CD4-positive, alpha-beta T cell treated with Interleukin-2 at 100 ng/mL for 4 hours (primary cell): Measurements from ENCODE around the gene TNPO3.
"Not testable (repeated sequence)": the region's sequence is repeated elsewhere in the genome, so short reads cannot be mapped to it uniquely, and the experiment has no call there.

ENCODE experiments used
- DNase-seq: peaks from one replicate; pipeline ENCODE4 v3.0.0-alpha.2; 2020; ENCODE audit warnings: low spot score

Gene TNPO3

DNA sequence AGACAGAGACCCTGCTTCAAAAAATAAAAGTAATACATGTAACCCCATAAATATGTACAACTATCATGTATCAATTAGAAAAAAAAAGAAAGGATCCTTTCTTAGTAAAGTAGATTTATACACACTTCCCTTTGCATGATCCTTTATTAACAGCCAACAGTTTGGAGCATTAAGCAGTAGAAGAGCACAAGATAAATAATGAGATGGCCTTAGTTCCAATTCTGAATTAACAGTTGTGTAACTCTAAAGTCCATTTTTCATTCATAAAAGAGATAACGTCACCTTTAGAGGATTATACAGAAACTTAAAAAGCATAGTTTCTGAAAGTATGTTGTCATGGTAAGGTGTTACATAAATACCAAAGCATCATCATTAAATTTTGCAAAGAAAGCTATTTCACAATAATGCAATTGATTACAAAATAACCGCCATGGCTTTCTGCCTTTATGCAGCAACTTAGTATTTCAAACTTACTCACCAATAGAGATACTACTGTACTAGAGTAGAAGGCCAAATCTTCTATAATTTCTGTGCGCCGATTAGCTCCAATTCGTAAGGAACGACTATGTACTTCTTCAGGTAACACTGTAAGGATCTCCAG is 40.3 kb downstream of the TNPO3 start:
- DNase-seq = no peak

DNA sequence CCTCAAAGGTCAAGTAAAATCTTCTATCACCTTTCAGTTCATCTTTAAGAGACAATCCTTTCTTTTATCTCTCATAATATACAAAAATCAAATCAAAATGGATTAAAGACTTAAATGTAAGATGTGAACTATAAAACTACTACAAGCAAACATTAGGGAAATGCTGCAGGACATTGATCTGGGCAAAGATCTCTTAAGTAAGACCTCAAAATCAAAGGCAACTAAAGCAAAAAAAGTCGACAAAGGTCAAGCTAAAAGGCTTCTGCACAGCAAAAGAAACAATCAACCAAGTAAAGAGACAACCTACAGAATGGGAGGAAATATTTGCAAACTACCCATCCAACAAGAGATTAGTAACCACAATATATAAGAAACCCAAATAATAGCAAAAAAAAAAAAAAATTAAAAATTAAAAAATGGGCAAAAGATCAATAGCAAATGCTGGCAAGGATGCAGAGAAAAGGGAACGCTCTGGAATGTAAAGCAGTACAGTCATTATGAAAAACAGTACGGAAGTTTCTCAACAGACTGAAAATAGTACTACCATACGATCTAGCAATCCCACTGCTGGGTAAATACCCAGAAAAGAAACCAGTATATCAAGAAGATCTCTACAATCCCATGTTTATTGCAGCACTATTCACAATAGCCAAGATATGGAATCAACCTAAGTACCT is 41.7 kb downstream of the TNPO3 start:
- DNase-seq = no peak

DNA sequence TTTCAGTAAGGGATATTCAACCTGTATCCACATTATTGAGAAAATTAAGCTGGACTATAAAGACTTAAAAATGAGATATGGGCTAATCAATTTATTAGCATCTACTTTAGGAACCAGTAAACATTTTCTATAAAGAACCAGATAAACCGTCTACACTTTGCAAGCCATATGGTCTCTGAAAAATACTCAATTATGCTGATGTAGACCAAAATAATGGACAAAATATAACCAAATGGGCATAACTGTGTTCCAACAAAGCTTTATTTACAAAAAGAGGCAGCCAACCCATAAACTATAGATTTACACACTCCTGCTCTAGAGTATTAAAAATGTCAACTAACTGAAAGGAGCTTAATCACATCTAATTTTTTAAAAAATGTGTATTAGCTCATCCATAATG is 42.3 kb downstream of the TNPO3 start:
- no peak for DNase-seq

DNA sequence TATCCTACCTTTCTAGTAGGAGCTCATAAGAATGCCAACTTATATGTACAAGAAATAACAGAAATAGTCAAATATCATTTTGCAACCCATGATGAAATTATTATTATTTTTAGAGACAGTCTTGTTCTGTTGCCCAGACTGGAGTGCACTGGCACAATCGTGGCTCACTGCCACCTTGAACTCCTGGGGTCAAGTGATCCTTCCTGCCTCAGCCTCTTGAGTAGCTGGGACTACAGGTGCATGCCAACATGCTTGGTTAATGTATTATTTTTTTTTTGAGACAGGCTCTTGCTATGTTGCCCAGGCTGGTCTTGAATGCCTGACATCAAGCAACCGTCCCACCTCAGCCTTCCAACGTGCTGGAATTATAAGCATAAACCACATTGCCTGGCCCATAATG is 44.8 kb downstream of the TNPO3 start:
- DNase-seq = no peak

DNA sequence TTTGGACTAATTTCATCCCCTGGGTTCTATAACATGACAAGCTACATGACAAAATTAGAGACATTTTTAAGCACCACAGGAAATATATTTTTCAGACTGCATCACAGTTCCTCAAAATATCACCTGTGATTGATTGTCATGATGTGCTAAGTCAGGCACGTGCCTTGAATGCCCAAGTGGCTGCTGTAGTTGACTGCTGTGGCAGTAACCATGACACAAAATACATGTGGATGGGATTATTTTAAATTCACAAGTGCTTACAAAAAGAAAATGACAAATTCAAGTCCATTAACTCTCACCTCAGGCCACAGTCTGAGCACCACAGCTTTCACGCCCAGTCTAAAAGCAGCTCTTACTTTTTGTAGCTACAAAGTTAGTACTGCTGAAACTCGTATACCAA is 45.5 kb downstream of the TNPO3 start:
- DNase-seq = no peak

DNA sequence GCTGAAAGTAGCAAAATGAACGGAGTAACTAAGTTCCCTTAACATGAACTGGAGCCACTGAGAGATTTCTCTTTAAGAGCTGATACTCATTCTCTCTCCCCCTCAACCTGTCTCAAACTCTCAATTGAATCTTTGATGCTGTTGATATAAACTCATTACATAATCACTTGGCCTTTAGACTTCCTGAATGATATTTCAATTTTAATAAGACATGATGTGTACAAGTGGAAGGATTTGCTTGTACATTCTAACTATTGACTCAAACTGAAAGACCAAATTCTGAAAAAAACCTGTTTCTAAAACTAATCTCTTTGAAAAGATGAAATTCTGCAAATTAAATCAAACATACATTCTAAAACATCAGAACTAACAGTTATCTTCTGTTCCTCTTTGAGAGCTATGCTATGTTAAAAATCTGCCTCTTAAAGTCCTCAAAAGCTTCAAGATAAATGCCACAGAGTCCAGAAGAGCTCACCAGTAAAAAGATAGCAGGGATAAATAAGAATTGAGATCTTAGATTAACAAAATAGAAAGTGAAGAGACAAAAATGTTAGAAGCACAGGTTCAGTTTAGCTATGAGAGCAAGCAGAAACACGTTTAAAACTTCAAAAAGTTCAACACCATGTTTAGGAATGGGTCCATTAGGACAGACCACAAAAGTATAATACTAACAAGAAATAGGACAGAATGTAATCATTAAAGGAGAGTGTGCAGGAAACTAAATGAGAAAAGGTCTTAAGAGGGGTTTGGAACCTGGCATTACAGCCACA is 46.1 kb downstream of the TNPO3 start:
- no peak for DNase-seq

DNA sequence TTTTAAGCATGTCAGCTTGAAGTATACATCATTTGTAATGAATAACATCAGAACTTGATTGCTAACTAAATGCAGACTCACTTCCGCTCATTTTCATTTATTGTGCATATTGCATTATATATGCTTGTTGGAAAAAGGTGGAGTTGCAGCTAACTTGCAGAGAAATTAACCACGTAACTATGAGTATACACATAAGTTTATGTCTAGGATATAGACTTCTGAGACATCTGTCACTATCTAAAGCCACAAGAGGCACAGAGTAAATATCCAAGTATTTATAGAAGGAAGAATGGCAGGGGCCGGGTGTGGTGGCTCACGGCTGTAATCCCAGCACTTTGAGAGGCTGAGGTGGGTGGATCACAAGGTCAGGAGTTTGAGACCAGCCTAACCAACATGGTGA is 47.3 kb downstream of the TNPO3 start:
- DNase-seq = no peak

DNA sequence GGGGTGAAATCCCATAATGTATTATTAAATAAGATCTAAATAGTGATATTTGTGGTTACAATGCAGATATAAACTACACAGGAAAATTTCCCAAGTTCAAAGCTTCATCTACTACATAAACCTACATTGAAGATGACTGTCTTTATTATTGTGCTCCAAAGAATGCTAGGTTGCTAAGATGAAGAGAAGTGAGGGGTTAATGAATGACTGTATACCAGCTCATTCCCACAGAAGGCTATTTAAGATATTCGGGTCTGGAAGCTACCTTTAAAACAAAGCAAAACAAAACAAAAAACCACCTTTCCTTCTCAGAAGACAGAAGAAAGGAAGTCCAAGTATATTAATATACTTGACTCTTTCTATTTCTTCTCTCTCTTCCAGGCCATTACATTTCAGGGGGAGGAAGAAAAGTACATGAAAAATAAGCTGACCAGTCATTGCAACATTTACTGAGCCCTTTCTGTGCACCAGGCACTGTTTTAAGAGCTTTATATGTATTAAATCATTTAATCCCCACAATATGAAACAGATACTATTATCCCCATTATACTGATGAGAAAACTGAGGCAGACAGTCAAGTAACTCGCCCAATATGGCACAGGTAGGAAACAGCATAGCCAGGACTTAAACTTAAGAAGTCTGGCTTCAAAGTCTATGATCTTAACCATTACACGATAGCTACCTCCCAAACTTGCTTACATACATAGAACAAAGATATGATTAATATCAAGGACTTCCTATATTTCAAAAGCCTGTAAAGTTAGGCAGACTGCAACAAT is 48.1 kb downstream of the TNPO3 start:
- DNase-seq = no peak

DNA sequence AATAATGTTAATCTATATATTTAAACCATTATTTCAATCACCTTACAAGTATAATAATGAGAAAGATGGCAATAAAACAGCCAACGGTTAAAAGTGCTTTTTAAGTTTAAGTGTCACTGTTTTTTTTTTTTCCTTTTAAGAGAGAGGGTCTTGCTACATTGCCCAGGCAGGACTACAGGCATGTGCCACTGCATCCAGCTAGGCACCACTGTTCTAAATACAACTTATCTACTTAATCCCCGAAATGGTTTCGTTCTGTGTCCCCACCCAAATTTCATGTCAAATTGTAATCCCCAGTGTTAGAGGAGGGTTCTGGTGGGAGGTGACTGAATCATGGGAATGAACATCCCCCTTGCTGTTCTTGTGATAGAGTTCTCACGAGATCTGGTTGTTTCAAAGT is 49.7 kb downstream of the TNPO3 start:
- DNase-seq = no peak

DNA sequence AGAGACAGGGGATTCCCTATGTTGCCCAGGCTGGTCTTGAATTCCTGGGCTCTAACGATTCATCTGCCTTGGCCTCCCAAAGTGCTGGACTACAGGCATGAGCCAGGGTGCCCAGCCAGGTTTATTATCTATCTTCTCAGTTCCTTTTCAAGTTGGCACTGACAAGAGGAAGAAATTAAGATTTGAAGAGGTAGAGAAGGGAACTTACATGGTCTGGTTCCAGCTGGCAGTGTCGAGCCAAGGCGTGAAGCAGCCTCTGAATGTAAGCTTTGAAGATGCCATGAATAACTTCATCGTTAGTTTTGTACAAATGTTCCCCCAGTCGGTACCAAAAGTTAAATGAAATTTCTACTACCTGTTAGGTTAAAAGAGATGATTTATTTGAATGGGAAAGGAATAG is 57.7 kb downstream of the TNPO3 start:
- DNase-seq = no peak

DNA sequence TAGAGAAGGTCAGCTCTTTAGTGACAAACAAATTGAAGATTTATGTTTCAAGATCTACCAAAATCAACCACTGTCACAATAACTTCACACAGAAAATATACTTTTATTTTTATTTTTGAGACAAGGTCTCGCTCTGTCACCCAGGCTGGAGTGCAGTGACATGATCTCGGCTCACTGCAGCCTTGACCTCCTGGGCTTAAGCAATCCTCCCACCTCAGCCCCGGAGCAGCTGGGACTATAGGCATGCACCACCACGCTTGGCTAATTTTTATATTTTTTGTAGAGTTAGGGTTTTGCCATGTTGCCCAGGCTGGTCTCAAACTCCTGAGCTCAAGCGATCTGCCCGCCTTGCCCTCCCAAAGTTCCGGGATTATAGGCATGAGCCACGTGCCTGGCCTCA is 60.4 kb downstream of the TNPO3 start:
- not testable (repeated sequence) for DNase-seq

DNA sequence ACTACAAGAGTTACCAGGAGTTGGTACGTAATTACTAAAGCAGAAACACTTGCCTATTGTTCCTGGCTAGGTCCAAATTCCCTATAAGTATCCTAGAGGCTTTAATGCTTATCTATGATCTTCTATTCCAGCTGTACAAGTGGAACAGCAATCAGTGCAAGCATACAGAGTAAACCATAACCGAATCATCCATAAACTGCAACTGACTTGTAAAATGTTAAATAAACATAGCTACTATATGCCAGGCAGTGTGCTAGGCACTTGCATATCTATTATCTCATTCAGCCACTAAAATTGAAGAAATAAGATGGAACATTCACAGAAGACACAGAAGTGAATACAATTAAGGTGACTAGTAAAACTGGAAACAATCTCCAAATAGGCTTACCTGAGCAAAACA is 61.5 kb downstream of the TNPO3 start:
- no peak for DNase-seq

DNA sequence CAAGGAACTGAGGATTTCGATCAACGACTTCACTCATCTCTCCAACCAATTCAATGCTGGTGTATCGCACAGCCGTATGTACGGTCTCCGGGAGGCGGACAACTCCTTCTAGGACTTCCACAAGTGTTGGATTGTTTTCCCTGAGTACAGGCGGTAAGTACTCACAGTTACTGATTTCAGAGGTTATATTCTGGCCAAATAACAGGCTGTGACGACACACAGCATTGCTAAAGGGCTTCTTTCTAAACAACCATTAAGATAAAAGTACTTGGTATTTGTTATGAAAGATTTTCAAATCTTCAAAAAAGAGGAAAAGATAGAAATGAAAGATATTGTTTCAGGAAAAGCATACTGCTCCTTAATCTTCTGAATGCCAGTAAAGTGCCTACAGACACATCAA is 65.0 kb downstream of the TNPO3 start:
- DNase-seq = no peak

DNA sequence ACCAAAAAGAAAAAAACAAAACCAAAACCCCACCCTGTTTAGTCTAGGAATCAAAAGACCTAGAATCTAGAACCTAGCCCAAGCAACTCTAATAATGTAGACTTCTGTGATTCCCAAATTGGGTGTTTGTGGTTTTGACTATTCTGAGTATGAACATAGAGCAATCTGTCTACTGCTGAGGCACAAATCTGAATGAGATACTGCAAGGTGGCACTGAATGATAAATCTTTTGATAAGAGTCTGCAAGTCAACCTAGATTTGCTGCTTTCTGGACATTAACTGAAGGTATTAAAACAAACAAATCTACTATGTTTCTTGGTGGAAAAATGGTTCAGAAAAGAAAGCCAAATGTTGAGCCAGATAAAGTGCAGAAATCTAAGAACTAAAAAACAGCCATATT is 66.5 kb downstream of the TNPO3 start:
- DNase-seq = no peak

DNA sequence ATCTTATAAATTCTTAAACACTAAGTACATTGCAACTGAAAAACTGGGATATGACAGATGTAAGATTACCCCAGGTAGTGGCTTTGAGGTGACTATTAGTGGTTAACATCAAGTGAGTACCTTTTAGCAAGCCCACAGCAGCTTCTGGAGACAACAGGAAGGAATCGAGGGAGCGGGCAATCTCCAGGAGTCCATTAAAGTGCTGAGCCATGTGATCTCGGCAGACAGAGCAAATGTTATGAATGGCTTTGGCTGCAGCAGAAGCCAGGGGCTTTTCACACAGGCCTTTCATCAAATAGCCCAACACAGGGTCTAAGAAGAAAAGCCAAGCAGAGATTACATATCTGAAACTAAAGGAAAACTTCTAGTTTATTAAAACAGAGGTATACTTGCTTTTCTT is 68.3 kb downstream of the TNPO3 start:
- no peak for DNase-seq

DNA sequence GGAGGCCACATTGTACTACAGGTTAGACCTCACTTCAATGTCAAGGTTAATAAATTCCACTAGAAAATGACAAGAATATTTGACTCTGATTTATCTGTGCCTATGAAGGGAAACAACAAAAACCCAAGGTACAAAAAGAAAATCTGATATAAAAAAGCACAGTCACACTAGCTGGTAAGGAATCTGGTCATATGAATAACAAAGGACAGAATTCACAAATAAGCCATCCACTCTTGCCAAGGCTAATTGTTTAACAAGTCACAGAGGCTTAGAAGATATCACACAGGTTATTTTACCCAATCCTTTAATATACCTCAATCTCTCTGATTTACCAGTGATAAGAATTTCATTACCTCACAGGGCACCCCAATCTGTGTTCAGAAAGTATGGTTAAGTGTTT is 69.3 kb downstream of the TNPO3 start:
- no peak for DNase-seq

DNA sequence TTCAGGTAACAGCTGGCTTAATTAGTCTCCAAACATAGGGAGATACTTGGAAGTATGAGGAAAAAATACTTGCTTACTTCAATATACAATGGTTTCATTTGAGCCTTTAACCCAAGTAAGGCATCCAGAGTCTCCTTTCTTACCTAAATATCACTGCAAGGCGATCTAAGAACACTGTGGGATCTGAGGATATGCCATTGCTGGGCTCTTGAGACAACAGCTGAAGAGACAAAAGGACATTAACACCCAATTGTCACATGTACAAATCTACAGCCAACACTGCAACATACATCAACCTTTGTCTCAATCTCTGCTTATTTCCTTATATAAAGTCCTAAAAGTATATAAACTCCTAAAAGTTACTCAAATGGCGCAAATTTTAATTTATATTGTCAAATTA is 72.8 kb downstream of the TNPO3 start:
- DNase-seq = no peak

DNA sequence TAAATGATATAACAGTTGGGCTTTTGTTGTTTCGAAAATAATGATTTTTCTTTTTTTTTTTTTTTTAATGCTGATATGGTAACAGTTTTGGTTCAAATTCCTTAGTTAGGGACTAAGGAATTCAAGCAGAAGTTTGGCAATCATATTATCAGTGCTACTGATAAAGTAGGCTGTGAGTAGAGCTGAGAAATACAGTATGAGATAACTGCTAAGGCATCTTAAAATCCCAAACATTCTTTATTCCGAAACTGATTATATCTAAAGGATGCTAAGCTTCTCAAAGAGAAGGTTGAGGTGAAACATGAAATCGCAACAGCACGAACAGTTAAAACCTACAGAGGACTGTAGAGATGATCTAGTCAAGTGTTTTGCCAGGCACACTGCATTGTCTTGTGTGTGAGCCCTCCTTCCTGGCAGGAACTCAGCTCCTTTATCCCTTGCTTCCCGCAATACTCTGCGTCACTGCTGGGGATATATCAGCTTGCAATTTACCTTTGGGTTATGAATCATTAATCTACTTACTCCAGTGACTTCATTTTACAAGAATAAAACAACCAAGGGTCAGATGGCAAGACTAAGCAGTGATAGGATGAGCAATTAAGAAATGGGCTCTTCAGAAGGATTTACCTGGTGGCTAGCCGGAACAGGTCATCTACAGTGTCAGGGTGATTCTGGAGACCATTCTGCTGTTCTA is 80.5 kb downstream of the TNPO3 start:
- DNase-seq = no peak

DNA sequence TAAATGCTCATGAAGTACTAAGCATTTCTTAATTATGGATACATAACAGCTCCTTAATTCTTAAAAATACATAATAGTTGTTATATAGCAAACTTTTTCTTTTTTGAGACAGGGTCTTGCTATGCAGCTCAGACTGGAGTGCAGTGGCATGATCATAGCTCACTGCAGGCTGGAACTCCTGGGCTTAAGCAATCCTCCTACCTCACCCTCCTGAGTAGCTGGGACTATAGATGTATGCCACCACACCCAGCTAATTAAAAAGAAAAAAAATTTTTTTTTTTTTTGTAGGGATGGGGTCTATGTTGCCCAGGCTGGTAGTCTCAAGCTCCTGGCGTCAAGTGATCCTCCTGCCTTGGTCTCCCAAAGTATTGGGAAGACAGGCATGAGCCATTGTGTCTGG is 86.3 kb downstream of the TNPO3 start:
- DNase-seq = no peak

DNA sequence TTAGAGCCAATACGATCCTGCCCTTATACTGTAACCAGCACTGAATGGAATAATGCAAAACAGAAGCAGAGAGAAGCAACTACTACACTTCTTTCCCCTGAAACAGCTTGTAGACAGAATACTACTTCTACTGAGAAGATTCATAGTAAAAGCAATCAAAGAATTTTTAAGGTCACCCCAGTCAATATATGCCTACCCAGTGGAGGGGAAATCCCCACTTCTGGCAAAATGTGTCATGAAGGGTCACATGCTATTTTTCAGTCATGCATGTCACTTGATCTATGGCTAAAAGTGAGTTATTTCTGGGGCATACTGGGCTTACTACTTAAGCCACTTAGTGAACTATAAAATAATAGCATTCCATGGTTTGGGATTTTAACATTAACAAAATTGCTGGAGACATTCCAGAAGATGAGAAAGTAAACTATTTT is 91.6 kb downstream of the TNPO3 start:
- DNase-seq = peak; percentile 42

DNA sequence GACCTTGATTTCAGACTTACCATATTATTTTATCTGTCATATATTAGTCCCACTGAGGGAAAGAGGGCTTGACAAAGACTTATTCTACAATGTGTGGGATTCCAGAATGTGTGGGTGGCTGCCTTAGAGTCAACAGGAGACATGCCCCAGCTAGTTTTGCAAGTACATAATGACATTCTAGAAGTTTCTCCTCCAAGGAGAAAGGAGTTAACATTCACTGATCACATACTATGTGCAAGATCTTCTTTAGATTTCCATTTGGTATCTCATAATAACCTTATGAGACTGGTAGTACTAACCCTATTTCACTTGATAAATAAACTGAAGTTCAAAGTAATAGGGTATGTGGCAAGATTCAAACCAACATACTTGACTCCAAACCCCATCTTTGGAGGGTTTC is 92.0 kb downstream of the TNPO3 start:
- no peak for DNase-seq

DNA sequence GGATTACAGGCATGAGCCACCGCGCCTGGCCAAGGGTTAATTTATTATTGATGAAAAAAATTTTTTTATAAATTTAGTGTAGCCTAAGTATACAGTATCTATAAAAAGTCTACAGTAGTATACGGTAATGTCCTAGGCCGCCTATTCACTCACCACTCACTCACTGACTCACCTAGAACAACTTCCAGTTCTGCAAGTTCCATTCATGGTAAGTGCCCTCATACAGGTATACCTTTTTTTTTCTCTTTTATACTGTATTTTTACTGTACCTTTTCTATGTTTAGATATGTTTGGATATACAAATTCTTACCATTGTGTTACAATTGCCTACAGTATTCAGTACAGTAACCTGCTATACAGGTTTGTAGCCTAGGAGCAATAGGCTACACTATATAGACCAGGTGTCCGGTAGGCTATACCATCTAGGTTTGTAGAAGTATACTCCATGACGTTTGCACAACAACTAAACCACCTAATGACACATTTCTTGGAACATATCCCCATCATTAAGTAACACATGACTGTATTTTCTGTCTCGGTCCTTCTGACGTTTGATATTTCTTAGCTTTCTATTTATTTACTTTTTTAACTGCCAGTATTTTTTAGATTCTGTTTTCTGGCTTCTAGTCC is 93.8 kb downstream of the TNPO3 start:
- DNase-seq = no peak
